NAMALWA (cell line): ENCODE data around the gene RNF34.
A peak's percentile ranks its signal among the peaks of the same experiment; 100 is the strongest.

Experiments
- DNase-seq: peaks from one replicate; pipeline ENCODE4 v3.0.0-alpha.2; 2015; ENCODE audit warnings: low spot score

The RNF34 gene

DNA sequence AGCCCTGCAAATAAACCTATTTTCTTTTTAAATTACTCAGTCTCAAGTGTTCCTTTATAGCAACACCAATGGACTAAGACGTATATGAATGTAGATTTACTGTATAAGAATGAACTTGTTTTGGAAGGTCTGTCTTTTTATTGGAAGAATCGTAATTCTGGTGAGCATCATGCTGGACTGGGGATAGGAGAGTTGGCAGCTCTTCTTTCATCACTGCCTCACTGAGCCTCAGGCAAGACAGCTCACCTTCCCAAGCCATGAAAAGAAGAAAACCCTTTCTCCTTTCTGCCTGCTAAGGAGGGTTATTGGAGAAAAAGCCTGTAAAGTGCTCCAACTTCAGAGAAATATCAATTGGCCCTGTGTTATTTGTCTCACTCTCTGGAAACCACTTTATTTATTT, 9.1 kb upstream of the RNF34 start:
- DNase-seq = no peak

DNA sequence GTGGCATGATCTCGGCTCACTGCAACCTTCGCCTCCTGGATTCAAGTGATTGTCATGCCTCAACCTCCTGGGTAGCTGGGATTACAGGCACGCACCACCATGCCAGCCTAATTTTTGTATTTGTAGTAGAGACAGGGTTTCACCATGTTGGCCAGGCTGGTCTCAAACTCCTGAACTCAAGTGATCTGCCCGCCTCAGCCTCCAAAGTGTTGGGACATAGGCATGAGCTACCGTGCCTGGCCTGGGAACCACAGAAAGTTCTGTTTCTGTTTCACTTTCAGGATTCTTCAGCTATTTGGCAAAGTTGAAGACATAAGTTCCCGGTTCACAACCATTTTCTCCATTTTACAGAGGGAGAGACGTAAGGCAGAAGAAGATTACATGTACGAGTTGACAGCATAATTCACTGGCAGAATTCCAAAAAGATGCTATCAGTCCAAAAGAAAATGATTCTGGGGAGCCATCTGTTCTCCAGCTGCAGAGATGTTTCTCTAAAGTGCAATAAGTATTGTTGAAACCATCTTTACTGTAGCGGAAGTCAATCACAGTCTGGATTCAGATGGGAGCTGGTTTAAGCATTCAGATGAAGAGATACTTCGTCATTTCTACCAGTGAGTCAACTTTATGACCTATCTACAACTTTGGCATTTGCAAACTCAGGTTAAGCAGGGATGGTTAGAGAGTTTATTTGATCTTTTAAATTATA, 8.1 kb upstream of the RNF34 start:
- DNase-seq = peak; percentile 26

DNA sequence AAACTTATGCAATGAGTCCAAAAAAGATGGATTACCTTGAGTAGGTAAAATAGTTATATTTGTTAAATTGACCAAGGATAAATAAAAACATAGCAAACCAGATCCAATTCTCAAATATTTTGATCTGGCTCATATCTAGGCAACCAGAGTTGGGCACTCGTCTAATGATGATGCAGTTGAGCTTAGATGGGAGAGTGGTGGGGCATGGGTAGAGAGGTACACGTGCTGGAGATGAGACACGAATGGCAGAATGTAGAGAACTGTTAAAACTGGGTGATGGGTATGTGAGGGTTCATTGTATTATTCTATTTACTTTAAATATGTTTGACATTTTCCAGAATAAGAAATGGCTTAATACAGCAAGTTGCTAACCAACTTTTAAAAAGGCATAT, 7.6 kb upstream of the RNF34 start:
- DNase-seq = no peak

DNA sequence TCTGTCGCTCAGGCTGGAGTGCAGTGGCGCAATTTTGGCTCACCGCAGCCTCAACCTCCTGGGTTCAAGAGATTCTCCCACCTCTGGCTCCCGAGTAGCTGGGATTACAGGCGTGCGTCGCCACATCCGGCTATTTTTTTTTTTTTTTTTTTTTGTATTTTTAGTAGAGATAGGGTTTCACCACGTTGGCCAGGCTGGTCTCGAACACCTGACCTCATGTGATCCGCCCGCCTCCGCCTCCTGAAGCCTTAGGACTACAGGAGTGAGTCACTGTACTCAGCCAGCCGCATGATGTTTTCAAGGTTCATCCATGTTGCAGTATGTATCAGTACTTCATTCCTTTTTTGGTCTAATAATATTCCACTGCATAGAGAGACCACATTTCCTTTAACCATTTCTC, 2.4 kb upstream of the RNF34 start:
- DNase-seq = no peak

DNA sequence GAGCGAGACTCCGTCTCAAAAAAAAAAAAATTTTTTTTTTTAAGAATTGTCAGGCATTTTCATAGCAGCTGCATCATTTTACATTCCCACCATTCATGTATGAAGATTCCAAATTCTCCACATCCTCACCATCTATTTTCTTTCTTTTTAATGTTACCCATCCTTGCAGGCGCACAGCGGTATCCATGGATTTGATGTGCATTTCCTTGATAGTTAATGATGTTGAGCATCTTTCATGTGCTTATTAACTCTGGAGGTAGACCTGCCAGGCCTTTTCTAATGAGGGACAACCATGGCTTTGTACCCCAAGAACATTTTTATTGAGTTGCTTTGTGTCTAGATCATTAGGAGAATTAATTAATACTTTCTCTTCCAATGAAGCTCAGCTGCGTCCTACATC, 1.6 kb upstream of the RNF34 start:
- DNase-seq = no peak

DNA sequence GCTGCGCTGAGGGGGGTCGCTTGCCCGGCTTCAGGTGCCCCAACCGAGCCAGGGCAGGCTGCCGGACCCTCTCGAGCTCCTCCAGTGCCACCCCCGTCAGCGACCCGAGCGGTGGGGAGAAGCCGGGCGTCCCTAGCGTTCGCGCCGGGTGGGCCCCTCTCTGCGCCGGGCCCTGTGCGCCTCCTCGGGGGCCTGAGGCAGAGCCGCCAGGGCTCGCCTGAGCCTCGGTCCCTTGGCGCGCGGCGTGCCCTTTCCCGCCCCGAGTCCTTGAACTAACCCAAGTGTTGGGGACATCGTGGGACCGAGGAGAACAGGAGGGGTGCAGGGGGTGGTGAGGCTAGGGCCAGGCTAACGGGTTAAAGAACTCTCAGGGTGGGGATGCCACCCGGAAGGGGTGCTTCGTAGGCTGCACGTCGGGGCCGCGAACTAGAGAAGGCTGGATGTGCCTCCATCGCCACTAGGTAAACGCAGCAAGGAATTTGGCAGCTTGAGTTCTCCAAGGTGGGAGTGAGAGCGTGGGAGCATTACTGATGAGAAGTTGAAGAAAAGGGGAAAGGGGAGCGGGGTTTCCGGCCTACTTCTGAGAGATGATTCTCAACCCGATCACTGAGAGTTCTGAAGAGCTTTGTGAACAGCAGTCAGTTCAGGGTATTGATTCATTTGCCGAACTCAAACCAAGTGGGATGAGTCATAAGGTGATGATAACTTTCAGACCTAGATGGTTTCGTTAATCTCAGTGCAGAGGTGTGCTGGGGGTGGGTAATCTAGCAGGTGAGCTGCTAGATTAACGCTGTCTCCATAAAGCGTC, 618 bp downstream of the RNF34 start:
- DNase-seq = peak; percentile 63

DNA sequence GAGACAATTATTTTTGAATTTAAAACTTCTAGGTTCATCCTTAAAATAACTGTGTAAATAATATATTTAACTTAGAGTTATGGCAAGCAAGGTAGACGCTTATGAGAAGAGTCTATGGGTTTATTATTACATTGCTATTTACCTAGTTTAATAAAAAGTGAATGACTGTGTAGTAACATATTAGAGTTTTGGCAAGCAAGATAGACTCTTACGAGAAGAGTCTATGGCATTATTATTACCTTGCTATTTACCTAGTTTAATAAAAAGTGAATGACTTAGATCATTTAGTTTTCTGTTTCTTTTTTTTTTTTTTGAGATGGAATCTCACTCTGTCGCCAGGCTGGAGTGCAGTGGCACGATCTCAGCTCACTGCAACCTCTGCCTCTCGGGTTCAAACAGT, 3.8 kb downstream of the RNF34 start:
- DNase-seq = no peak

DNA sequence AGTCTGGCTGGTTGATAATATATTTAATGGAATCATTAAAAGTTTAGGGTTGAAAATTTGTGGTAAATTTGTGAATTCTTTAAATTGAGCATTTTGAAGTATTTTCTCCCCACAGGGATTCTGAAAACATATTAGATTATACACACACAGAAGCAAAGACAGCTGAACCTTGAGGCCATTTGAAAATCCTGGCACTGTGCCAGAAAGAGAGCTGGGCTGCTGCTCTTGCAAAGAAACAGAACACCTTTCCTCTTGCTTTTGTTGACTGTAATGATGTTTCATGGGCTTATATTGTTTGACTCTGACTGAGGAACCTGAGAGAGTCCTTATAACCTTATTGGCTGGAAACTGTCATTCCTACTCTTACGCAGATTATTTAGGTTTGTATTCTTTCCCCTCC, 4.8 kb downstream of the RNF34 start:
- DNase-seq = peak; percentile 41

DNA sequence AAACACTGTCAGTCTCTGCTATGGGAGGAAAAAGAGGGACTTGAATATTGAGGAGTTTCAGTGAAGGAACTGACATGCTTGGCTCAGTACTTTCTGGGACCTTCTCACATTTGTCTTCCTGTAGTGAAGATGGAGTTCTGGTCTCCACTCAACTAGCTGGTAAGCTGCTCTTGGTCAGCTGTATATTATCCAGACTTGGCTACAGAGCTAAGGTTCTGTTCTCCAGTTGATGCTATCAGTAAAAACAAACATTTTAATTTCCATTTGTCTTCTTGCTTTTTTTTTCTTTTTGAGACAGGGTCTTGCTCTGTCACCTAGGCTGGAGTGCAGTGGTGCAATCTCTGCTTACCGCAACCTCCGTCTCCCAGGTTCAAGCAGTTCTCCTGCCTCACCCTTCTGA, 5.3 kb downstream of the RNF34 start:
- DNase-seq = no peak

DNA sequence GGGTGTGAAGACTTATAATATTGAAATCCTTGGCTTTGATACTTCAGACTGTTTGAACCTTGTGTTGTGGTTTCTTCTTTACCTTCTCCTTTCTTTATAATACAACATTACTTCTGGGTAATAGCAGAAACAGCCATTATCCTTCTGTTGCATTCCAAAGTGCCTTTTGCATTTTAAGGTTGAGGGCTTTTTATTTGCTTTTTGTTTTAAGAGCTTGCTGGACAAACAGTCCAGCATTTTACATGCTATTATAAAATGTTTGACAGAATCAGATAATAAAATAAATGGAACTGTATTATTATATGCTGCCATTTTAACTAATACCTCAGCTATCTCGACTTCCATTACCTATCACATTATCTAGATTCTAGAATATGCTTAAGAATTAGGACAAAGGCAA, 14.0 kb downstream of the RNF34 start:
- no peak for DNase-seq

DNA sequence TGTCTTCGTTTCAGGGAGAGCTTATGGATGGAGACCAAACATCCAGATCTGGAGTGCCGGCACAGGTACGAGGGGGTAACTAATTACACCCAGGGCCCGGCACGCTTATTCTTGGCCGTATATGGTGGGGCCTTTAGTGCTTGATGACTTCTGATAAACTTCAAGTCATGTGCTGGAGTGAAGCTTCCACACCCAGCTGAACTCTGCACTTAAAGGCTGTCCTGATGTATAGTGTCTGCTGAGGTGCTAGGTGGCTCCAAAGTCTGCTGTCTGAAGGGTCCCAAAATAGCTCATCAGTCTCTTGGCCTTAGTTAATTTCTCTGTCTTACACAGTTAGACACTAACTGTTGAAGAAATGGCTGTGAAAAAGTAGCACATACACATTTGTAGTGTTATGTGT, 17.9 kb downstream of the RNF34 start:
- no peak for DNase-seq

DNA sequence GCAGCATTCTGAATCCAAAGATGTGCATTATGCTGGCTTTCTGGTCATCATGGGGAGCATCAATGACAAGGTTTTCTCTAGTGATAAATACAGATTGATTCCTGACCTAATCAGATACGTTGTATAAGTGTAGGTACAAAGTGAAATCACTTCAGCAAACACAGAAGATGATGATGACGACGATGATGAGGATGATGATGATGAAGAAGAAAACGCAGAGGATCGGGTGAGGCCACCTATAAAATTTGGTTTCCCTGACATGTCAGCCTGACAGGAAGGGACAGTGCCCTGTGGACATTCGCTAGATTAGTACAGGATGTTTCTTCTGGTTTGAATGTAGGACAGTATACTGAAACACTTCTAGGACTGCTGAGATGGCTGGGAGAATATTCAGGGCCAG, 20.2 kb downstream of the RNF34 start:
- no peak for DNase-seq

DNA sequence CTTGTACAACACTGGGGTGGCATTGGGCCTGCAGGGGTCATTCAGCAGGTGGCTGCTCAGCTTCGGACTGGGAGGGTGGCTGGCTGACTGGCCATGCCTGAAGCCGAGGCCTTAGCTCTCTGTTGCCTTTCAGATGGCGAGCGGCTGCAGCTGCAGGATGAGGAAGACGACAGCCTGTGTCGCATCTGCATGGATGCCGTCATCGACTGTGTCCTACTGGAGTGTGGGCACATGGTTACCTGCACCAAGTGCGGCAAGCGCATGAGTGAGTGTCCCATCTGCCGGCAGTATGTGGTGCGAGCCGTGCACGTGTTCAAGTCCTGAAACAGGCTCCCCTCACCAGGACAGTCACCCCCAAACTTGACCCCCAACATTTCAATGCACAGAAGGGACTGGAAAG, 23.3 kb downstream of the RNF34 start:
- no peak for DNase-seq

DNA sequence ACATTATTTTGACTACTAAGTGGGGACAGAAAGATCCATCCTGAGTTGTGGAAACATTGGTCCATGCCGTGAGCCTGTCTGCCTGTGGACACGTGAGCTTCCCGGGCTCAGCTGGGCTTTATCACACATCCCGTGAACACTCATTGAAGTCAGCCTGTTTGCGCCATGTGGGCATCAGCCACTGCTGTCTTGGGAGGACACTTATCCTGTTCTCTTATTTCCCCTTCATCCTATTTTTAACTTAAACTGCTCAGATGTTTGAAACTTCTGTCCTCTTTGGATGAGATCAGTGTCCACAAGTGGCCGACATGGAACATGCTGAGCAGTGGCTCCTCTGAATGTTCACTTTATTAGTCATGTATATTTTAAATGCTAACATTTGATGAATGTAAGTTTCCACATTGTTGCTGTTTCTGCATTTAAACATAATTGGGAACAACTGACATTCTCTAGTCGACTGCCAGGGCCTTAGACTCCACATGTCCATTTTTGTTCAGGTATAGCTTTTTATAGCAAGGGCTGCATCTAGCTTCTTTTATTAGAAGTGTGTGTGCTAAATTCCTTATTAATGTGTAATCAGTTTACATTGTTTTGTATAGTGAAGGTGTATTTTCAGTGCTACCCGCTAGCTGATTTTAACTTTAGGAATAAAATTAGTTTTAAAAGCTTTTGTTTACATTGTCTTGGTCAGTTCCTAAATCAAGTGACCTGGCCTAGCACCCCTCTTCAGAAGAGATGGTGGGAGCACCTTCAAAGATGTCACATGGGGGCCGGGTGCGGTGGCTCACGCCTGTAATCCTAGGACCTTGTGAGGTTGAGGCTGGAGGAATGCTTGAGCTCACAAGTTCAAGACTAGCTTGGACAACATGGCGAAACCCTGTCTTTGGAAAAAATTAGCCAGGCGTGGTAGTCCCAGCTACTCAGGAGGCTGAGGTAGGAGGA, 24.0 kb downstream of the RNF34 start:
- DNase-seq = no peak

DNA sequence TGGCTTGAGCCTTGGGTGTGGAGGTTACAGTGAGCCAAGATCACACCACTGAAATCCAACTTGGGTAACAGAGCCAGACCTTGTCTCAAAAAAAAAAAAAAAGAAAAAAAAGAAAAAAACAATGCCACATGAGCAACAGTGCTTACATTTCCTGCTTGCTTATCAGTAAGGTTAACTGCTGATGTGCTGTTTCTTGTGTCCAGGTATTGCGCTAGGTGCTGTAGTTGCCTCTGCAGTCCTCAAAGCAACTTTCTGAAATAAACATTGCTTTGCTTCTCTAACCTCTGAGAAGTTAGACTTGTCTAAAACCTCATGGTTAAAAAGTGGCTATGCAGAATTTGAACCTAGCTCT, 24.7 kb downstream of the RNF34 start:
- peak; percentile 47 for DNase-seq

DNA sequence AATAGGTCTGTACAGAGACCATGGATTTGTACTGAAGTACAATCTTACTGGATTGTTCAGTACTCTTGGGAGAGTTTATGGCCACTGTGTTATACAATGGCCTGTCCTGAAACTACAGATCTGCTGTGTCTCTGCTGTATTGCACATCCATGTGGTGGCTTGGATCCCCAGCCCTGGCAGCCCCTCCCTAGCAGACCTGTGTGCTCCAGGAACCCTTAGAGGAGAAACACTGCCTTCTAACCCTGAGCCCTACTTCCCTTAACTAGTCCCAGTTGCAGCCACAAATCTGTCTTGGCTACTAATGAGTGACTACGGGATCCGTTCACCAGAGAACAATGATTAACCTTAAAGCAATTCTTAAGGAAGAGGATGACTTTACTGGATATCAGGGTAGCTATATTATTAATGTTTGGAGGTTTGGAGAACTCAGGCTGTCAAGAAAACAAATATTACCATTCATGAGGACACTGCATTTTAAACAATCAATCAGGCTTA, 27.7 kb downstream of the RNF34 start:
- DNase-seq = no peak

DNA sequence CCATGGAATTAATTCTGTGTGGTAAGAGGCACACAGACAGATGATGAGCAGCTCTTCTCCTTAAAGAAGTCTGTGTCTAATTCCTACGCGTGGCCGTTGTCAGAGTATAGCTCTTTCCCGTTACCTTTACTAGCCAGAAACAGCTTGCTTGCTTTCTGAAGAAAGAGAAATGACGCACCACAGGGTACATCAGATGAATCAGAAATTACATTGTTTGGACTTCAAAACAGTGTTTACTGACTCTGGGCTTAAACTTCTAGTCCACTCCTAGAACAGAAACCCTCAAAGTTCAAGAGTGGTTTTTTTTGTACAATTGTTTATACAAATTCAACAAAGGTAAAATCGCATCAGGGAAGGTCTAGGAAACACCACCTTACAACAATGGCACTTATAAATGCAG, 29.0 kb downstream of the RNF34 start:
- DNase-seq = no peak

DNA sequence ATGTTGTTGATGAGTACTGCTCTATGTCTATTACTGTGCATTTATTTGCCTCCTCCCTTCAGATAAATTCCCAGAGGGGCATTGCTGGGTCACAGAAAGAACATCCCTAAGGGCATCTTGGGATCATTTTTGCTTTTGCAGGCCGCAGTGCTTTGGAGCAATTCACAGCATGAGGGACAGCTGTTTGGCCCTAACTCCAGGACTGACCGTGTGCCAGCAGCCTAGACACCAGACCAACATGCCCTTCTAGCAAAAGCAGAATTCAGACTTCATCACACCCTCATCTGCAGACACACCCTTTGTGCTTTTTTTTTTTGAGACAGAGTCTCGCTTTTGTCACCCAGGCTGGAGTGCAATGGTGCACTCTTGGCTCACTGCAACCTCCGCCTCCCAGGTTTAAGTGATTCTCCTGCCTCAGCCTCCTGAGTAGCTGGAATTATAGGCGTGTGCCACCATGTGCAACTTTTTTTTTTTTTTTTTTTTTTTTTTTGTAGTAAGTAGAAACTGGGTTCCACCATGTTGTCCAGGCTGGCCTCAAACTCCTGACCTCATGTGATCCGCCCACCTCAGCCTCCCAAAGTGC, 31.0 kb downstream of the RNF34 start:
- no peak for DNase-seq

DNA sequence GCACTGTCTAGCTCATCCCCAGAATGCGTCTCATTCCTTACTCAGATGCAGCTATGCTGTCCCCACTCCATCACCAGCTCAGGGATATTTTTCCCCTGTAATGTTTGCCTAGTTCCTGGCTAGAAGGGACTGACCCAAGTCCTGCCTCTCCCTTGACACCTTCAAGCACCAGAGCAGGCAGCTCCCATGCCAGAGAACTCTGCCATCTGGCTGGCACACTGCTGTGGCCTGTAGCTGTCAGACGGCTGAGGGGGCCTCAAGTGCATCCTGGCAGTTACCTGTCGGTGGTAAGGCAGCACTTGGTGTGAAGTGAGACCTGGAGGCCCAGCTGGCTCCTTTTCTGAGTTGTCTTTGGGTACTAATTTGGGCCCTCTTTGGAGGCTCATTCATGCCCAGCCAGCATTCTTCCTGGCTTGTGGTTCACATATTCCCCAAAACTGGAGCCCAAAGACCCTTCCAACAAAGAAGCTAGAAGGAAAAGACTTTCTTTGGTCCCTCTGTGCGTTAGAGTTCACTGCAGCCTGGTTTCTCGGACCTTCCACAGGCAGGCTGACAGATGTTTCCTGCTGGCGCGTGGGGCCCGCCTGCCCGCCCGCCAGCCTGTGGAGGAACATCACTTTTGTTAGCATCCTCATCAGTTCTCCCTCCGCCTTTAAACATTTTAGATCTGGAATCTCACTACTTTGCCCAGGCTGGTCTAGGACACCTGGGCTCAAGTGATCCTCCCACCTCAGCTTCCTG, 33.0 kb downstream of the RNF34 start:
- no peak for DNase-seq

DNA sequence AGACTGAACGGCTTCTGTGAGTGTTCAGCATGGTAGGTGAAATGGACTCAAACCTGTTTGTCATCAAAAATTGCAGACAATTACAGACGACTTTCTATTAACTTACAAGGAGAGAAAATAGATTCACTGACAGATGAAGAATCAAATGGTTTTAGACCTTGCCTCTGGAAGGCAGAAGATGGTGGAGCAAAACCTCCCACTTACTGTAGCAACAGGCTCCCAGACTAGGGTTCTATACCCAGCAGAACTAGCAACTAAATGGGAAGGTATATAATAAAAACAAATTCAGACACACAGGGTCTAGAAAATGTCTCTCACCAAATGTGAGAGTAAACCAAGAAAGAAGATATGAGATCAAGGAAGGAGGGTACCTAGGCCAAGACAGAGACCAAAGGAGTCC, 36.8 kb downstream of the RNF34 start:
- DNase-seq = no peak

DNA sequence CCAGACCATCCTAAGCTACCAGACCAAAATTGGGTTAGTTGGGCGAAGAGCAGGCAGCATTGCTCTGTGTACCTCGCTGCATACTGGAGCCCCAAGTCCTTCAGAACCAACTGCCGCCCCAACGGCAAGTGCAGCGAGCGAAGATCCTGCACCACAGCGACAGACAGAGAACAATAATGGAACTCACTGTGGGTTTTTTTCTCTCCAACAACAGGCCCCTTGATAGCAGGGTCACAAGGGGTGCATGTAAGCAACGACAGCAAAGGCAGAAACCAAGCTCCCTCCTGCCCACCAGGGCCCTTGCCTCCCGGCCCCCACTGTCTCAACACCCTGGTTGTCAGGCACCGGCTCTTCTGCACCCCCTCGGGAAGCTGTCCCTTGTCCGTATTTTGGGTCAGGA, 39.0 kb downstream of the RNF34 start:
- DNase-seq = no peak

DNA sequence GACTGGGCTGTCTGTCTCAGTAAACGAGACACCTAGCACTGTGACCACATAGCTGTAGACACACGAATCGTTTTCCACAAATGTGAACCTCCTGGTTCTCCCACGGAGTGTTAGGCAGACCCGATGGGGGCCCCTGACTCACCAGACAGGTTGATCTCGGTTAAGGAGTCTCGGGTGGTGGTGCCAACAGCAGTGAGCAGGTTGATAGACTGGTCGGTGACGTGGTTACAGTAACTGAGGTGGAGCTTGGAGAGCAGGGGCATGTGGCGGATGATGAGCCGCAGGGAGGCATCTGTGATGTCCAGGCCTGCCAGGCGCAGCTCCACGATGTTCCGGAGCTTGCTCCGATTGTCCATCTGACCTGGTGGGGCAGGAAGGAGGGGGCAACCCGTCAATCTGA, 39.8 kb downstream of the RNF34 start:
- no peak for DNase-seq
